Adrenal gland (tissue), 12 donors: ENCODE data around the gene TFF3. TPM values are rescaled to one million over a fixed set of nuclear protein-coding genes. Genes with fewer than 3 reads are reported as not detected.

Experiments
- DNase-seq, 7 donors: peaks; one replicate each; pipeline ENCODE4 v3.0.0-alpha.2; 2019 to 2020
- H3K27ac ChIP-seq, 5 donors: fragments of 200-600 bp; sonication (generic) in 4 of 5; 1 replicate in 3 of 5; 2 replicates in 2 of 5; pipeline versions ENCODE4 v1.5.1 to v1.8.0; 2016 to 2020; ENCODE audit warnings: mild to moderate bottlenecking in 1 of 5
- H3K27me3 ChIP-seq: fragments of 200-600 bp; 2 replicates; pipeline ENCODE4 v1.8.0; 2021
- H3K36me3 ChIP-seq, 2 donors: fragments of 200-600 bp; replicated peaks in 1 of 2; 1 replicate in 1 of 2; 2 replicates in 1 of 2; pipeline versions ENCODE4 v1.5.1 to v1.8.0; 2018 to 2022
- H3K4me1 ChIP-seq, 2 donors: fragments of 200-600 bp; replicated peaks in 1 of 2; 1 replicate in 1 of 2; 2 replicates in 1 of 2; pipeline versions ENCODE4 v1.5.1 to v1.8.0; 2018 to 2021
- H3K4me3 ChIP-seq, 4 donors: fragments of 200-600 bp; sonication (generic) in 3 of 4; one replicate each; pipeline ENCODE4 v1.5.1; 2016 to 2018
- H3K9me3 ChIP-seq, 3 donors: fragments of 200-600 bp; sonication (generic) in 1 of 3; replicated peaks in 1 of 3; 1 replicate in 2 of 3; 2 replicates in 1 of 3; pipeline versions ENCODE4 v1.5.1 to v1.8.0; 2016 to 2021
- POLR2A ChIP-seq, 2 donors: fragments of 450-650 bp; IDR thresholded peaks; one replicate each; pipeline ENCODE4 v1.6.1; 2017; ENCODE audit warnings: antibody characterized with exemption in 2 of 2, mild to moderate bottlenecking in 2 of 2, moderate library complexity in 1 of 2
- WGBS, 4 donors: extraction: QIAGEN DNeasy Blood & Tissue Kit in 2 of 4; methylation state at CpG; one replicate each; pipeline versions ENCODE4 v1.1.5 to v1.1.7; 2013 to 2017; 5-methylcytosine and 5-hydroxymethylcytosine counted together
- intact Hi-C, 2 donors: fragments of 100-400 bp; cut with DNase I; formaldehyde crosslinking; loops; one replicate each; pipeline versions ENCODE4 v1.14.1 to v1.15.0; 2022 to 2023
- polyA plus RNA-seq, 3 donors: library from polyadenylated mRNA; stranded (reverse); fragments of 200-250 nt in 2 of 3; fragments of 350-450 nt in 1 of 3; fragmentation: Illumina TruSeq in 1 of 3; extraction: RNeasy Lipid Tissue Mini Kit (QIAGEN cat#74804) in 1 of 3; gene quantifications; one replicate each; pipeline ENCODE4 v1.2.3, GENCODE V29; 2013 to 2014
- total RNA-seq, 9 donors: library from RNA; depleted of rRNA in 4 of 9; stranded (reverse); fragments of >200 nt in 4 of 9; fragments of 120-200 nt in 1 of 9; fragmentation: NEBNext Ultra II Directional in 1 of 9; extraction: Animal tissue kit (Norgen Biotek cat#: 25700) in 1 of 9; gene quantifications; one replicate each; pipeline versions ENCODE4 v1.1.0 to v1.2.4, GENCODE V29; 2013 to 2023
- TF ChIP-seq, protein P1 (sequence below), 6 experiments: fragments of 450-650 bp in 4 of 6; fragments of 200-600 bp in 2 of 6; sonication (generic) in 1 of 6; IDR thresholded peaks; 1 replicate in 5 of 6; 2 replicates in 1 of 6; pipeline versions ENCODE4 v1.5.1 to v1.8.0; 2016 to 2021; ENCODE audit warnings: antibody characterized with exemption in 6 of 6, mild to moderate bottlenecking in 2 of 6, moderate library complexity in 1 of 6
- donor health status: healthy with polysubstance abuse.
- donor health status: Bipolar disorder and iron deficiency.
- donor health status: DM: yes; HTN: yes; CAD: no.
- donor health status: DM: no; HTN: no; CAD: no.
- donor health status: DM: no; HTN: no; CAD: no.
- donor health status: DM: yes; HTN: yes; CAD: no.

TFF3 gene
- total and polyA plus RNA-seq, 12 donors, result 1.2 to 42.3 (median 11.1) TPM

DNA sequence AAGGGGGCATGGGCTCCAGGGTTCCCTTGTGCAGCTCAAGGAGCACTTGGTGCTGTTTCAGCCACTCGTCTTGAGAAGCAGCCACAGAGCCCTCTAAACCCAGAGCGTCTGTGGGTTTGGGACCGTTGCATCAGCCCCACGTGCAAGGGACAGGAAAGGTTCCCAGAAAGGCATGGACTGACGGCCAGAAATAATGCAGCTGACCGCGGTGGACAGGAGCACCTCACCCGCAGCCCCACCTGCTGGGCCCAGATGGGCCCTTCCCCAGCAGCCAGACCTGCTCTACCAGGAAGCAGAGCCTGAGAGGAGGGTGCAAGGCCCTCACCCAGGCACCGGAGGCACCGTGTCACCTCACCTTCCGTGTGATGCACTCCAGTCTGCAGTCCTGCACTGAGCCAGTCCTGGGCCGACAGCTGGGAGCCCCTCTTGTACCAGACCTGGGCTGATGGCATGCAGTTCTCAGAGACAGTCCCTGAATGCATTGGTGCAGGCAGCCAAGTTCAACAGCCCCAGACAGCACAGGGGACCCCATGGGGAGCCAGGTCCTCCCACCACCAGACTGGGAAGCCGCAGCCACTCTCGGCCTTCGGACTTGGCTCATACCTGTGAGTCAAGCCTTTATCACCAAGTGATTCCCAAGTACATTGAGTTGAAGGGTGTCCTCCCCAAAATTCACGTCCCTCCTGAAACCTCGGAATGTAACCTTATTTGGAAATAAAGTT is 4.8 kb upstream of the TFF3 start:
- Histone ChIP-seq H3K9me3 (no peaks in the 10 kb centered on the region), H3K27me3 (no peaks in the 10 kb centered on the region), H3K4me3 (no peak overlapping the region), H3K4me1 (no peaks in the 10 kb centered on the region), H3K27ac (no peak overlapping the region), H3K36me3 (no peaks in the 10 kb centered on the region)
- TF ChIP-seq, protein P1, sequence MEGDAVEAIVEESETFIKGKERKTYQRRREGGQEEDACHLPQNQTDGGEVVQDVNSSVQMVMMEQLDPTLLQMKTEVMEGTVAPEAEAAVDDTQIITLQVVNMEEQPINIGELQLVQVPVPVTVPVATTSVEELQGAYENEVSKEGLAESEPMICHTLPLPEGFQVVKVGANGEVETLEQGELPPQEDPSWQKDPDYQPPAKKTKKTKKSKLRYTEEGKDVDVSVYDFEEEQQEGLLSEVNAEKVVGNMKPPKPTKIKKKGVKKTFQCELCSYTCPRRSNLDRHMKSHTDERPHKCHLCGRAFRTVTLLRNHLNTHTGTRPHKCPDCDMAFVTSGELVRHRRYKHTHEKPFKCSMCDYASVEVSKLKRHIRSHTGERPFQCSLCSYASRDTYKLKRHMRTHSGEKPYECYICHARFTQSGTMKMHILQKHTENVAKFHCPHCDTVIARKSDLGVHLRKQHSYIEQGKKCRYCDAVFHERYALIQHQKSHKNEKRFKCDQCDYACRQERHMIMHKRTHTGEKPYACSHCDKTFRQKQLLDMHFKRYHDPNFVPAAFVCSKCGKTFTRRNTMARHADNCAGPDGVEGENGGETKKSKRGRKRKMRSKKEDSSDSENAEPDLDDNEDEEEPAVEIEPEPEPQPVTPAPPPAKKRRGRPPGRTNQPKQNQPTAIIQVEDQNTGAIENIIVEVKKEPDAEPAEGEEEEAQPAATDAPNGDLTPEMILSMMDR (IDR thresholded peaks at IDR 0.05), result no peak
- no peak for TF ChIP-seq POLR2A (IDR thresholded peaks at IDR 0.05)
- intact Hi-C loops, result loop anchor here in 1 of 2 donors (5.0 kb wide), 1 partner anchor 57 kb away; no protein-coding TSS in a partner anchor
- DNase-seq, result peak in 2 of 7 donors; percentile 15 to 34
- 68 to 86% (median 78%) methylated on average over 7 to 17 of the region's 17 CpGs for WGBS, 4 donors

DNA sequence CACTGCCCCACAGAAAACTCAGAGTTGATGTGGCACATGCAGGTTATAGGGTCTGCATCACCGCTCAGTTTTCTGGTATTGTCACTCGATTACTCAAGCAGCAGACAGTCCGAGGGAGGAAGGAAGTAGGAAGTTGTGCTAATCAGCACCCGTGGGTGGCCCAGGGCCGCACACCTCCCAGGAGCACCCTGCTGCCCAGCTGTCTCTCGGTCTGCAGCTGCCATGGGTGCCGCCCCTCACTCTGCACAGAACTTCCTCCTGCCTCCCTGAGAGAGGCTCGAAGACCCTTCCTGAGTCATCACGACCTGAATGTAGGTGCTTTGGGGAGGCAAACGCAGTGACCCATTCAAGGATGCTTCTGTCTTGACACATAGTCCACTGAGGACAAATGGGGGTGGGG is 4.2 kb upstream of the TFF3 start:
- no peaks in the 10 kb centered on the region for H3K4me1 ChIP-seq
- intact Hi-C loops, result loop anchor here in 1 of 2 donors (5.0 kb wide), 1 partner anchor 58 kb away; no protein-coding TSS in a partner anchor
- no peaks in the 10 kb centered on the region for H3K9me3 ChIP-seq
- no peaks in the 10 kb centered on the region for H3K27me3 ChIP-seq
- TF ChIP-seq POLR2A (IDR thresholded peaks at IDR 0.05), result no peak
- TF ChIP-seq, protein P1 (IDR thresholded peaks at IDR 0.05), result no peak
- peak in 1 of 7 donors; percentile 43 for DNase-seq
- 63 to 69% (median 66%) methylated on average over 9 to 10 of the region's 10 CpGs for WGBS, 4 donors
- no peaks in the 10 kb centered on the region for H3K36me3 ChIP-seq
- H3K4me3 ChIP-seq, result no peak overlapping the region
- H3K27ac ChIP-seq, result no peak overlapping the region

DNA sequence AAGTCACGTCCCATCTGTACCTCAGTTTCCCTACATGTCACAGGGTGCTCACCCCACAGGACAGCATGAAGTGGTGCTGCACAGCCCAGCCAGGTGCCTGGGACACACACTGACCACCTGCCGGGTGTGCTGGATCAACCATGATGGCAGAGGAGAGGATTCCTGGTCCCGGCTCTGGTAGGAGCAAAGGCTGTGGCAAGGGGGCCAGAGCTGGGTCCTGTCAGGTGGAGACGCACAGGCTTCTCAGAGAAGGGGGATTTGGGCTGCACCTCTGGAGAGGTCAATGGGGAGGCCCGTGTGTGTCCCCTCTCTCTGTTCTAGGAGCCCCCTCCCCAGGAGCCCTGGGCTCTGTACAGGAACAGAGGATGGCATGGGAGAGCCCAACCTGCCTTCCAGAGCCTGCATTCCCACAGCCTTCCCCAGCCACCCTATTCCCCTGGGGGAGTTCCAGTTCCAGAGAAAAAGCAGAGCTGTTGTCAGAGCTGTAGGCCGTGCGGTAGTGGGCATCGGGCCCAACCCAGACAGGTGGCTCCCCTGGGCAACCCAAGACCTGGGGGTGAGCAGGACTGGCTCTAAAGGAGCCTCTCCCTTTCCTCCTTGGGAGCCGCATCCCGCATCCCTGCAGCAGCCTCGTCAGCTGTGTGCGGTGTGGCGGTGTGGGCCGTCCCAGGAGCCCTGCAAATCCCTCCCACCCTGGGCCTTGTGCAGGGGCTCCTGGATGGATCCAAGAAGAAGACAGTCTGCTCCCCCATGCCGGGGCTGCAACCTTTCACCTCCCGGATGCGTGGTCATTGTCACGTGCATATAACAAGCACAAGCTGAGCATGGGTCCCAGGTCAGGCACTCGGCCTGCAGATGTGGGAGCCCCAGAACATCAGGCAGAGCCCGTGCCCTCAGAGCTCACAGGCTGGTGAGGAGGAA is 2.9 kb upstream of the TFF3 start:
- Histone ChIP-seq H3K27me3 (no peaks in the 10 kb centered on the region), H3K4me1 (peaks cover 0 to 4% of the 10 kb centered on the region in 2 donors), H3K9me3 (no peaks in the 10 kb centered on the region), H3K36me3 (no peaks in the 10 kb centered on the region), H3K27ac (no peak overlapping the region), H3K4me3 (no peak overlapping the region)
- TF ChIP-seq POLR2A (IDR thresholded peaks at IDR 0.05), result no peak
- TF ChIP-seq, protein P1 (IDR thresholded peaks at IDR 0.05), result no peak
- 84 to 89% (median 85%) methylated on average over 9 to 20 of the region's 20 CpGs for WGBS, 4 donors
- peak in 2 of 7 donors; percentile 17 to 33 for DNase-seq
- intact Hi-C loops, result loop anchor here in 1 of 2 donors (5.0 kb wide), 1 partner anchor 59 kb away; no protein-coding TSS in a partner anchor

DNA sequence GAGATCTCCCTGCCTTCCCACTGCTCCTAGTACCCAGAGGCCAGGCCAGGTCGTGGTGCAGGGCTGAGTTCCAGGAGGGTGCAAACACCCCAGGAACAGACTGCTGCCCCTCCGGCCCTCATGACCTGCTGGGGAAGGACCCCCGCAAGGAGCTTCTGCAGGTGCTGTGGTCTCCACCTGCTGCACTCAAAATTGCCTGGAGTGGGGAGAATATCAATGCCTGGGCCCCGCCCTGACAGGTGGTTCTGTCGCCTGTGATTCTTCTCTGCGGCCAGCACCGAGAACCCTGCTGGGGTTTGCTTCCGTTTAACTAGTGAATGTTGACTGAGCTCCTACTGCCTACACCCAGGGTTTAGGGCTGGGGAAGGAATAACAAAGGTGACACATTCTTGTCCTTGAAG is 2.1 kb upstream of the TFF3 start:
- no peak overlapping the region for H3K27ac ChIP-seq
- peak in 2 of 7 donors; percentile 7 to 11 for DNase-seq
- no peak overlapping the region for H3K4me3 ChIP-seq
- peaks cover 0 to 4% of the 10 kb centered on the region in 2 donors for H3K4me1 ChIP-seq
- H3K27me3 ChIP-seq, result no peaks in the 10 kb centered on the region
- no peak for TF ChIP-seq POLR2A (IDR thresholded peaks at IDR 0.05)
- TF ChIP-seq, protein P1 (IDR thresholded peaks at IDR 0.05), result no peak
- H3K36me3 ChIP-seq, result no peaks in the 10 kb centered on the region
- WGBS, 4 donors, result 67 to 88% (median 86%) methylated on average over 5 to 8 of the region's 8 CpGs
- intact Hi-C loops, result loop anchor here in 1 of 2 donors (5.0 kb wide), 1 partner anchor 60 kb away; no protein-coding TSS in a partner anchor
- H3K9me3 ChIP-seq, result no peaks in the 10 kb centered on the region
